Measurements from ENCODE around the gene KLHL22.

- no peak for TF ChIP-seq CTCF (IDR thresholded peaks at IDR 0.05)
- TF ChIP-seq POLR2A (IDR thresholded peaks at IDR 0.05): no peak
Observed at GRCh38 chr22:20398420-20398819, 97.2 kb downstream of the KLHL22 start.
